HL-60/S4 (cell line): ENCODE measurements around the gene OR2H2.

ENCODE experiments used
- in situ Hi-C: fragments of 300-500 bp; cut with MboI; formaldehyde crosslinking; loops from 2 replicates; pipeline ENCODE4 v1.14.3; 2022; ENCODE audit warnings: low sequenced_read_pairs

OR2H2 gene

DNA sequence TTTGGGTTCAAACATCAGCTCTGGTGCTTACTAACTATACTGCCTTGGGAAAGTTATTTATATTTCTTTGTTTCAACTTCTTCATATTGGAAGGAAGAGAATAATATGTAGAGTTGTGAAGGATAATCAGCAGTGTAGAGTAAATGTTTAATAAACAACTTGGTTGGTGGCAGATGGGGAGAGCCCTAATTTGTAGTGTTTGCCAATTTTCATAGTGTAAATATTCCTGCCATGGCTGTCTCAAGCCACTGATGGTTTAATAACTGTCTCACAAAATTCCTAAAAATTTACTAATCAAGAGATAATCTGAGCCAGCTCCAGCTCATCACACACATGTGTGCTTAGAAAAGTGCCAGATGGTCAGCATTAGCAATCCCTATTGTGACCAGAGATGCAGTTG lies at the start of gene OR2H2:
Gene OR2H2, plus strand, starts transcription at position 301 of the 400 bp plus-strand sequence. CDS start 2,824 bp downstream, outside the sequence.
- in situ Hi-C loops = loop anchor here (25.0 kb wide), 2 partner anchors 548 to 898 kb away; partner anchors contain the start of gene OR2W1

- in situ Hi-C loops = no loop called here
These were observed 47.1 kb upstream of the OR2H2 start for GRCh38 chr6:29537714-29538403.

DNA sequence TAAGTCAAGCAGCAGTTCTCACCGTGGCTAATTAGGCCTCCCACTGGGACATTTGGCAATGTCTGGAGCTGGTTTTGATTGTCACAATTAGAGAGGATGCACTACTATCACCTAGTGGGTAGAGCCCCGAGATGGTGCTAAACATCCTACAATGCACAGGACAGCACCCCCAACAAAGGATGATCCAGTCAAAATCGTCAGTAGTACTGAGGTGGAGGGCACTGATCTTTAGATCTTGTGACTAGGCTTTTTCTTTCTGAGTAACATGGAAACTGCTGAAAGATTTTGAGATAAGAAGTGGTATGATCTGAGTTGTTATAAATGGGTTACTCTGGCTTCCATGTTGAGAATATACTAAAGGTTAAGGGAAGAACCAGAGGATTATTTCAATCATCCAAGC lies 37.3 kb upstream of the OR2H2 start:
- in situ Hi-C loops = no loop called here

- in situ Hi-C loops = no loop called here
These were observed 32.3 kb upstream of the OR2H2 start for GRCh38 chr6:29552512-29553051.

GRCh38 chr6:29553268-29554057 lies 31.5 kb upstream of the OR2H2 start:
- in situ Hi-C loops = no loop called here

DNA sequence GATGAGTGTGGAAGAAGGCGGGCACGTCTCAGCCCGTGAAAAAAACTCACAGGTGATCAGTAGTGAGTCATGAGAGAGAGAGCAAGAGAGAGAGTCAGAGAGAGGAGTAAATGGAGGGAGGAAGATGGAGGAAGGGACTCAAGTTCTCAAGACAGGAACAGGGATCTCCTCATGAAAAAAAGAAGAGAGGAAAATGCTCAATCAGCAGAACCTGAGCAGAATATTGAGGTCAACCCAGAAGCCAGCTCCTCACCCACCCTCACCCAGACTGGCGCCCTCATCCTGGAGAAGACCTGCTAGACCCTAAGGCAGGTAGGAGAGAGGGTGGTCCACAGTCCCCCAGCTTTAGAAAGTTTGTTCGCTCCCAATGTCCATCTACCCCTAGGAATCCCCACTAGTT lies 30.2 kb upstream of the OR2H2 start:
- in situ Hi-C loops = no loop called here

GRCh38 chr6:29557320-29557719 lies 27.6 kb upstream of the OR2H2 start:
- in situ Hi-C loops = no loop called here

DNA sequence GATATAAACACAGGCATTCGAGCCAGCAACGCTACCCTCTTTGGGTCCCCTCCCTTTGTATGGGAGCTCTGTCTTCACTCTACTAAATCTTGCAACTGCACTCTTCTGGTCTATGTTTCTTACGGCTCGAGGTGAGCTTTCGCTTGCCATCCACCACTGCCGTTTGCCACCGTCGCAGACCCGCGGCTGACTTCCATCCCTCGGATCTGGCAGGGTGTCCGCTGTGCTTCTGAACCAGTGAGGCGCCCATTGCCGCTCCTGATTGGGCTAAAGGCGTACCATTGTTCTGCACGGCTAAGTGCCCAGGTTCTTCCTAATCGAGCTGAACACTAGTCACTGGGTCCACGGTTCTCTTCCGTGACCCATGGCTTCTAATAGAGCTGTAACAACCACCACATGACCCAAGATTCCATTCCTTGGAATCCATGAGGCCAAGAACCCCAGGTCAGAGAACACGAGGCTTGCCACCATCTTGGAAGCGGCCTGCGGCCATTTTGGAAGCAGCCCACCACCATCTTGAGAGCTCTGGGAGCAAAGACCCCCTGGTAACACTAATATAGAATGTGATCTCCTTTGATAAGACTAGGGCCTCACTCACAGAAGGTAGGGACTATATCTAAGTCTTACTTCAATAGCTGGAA lies 26.4 kb upstream of the OR2H2 start:
- in situ Hi-C loops = no loop called here

- in situ Hi-C loops = no loop called here
These were observed 25.2 kb upstream of the OR2H2 start, which contains the start of gene UBD for GRCh38 chr6:29559524-29560287. TSS of gene UBD (minus strand) at chr6:29559732. CDS start at chr6:29559701, 31 bp downstream.

- in situ Hi-C loops = no loop called here
These were observed 23.8 kb upstream of the OR2H2 start for GRCh38 chr6:29561091-29561490.

- in situ Hi-C loops = no loop called here
These were observed 23.2 kb upstream of the OR2H2 start for GRCh38 chr6:29561606-29562181.

DNA sequence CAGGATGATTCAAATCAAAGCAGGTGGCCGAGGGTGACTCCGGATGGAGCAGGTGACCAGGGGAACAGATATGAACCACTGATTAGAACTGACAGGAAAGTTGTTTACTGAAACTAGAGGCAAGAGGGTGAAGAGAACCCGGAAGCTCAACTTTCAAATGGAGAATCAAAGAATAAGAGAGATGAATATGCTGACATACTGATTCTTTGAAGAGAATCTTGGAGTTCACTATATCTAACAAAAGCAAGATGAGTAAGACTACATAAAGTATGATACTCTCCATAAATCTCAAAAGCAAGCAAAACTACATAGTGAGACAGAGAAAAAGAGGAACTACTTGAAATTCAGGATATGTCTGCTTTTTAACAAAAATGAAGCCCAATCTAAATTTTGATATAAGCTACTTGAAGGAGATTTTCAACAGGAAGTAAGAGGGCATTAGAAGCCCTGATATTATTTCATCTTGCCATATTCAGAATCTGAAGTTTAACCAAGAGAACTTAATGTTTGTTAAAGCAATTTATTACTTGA lies 21.4 kb upstream of the OR2H2 start:
- in situ Hi-C loops = no loop called here

- in situ Hi-C loops = no loop called here
These were observed 20.0 kb upstream of the OR2H2 start for GRCh38 chr6:29564875-29565274.

DNA sequence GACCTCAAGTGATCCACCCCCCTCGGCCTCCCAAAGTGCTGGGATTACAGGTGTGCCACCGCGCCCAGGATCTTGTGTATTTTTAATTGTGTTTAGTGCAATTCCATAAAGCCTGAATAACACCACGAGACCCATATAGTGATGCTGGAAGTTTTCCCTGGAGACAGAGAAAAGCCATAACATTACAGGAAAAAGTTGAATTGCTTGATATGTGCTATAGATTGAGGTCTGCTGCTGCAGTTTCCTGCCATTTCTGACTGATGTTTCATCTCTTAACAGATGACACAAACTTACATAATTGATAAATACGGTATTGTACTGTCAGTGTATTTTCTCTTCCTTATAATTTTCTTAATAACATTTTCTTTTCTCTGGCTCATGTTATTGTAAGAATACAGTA lies 18.1 kb upstream of the OR2H2 start:
- in situ Hi-C loops = no loop called here

- in situ Hi-C loops = no loop called here
These were observed 17.4 kb upstream of the OR2H2 start for GRCh38 chr6:29567541-29567940.

DNA sequence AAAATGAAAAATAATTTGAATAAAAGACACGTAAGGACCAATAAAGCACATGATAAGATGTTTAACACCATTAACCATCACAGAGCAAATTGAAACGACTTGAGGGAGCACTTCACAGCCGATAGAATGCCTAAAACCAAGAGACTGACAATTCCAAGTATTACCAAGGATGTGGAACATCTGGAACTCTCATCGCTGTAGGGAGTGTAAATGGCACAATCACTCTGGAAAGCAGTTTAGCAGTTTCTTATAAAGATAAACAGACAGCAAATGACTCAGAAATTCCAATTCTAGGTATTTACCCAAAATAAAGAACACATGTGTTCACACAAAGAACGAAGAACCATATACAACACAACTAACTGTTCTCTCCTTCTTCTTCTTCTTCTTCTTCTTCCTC lies 16.9 kb upstream of the OR2H2 start:
- in situ Hi-C loops = no loop called here

GRCh38 chr6:29576056-29576455 lies 8.9 kb upstream of the OR2H2 start:
- in situ Hi-C loops = loop anchor here (25.0 kb wide), 2 partner anchors 539 to 889 kb away; partner anchors contain the start of gene OR2W1

- in situ Hi-C loops = loop anchor here (25.0 kb wide), 2 partner anchors 540 to 890 kb away; partner anchors contain the start of gene OR2W1
These were observed 7.4 kb upstream of the OR2H2 start for GRCh38 chr6:29577544-29577943.

DNA sequence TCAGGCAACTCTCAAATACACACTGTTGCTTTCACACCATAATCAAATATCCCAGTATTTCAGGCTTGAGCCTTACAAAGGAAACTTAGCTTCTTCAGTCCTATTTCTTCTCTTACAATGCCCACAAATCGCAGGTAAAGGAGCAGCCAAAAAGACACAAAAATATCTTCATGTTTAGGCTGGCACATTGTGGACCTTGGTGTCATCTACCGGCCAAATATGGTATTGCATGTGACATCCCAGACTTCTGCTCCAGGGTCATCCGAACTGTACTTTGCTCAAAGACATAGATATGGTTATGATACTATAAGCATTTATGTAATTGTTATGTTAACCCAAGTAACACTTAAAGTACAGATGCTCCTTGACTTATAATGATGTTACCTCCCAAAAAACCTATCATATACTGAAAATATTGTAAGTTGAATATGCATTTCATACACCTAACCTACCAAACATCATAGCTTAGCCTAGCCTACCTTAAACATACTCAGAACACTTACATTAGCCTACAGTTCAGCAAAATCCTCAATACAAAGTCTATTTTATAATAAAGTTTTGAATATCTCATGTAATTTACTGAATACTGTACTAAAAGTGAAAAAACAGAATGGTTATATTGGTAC lies 4.6 kb downstream of the OR2H2 start:
- in situ Hi-C loops = loop anchor here (25.0 kb wide), 2 partner anchors 552 to 902 kb away; partner anchors contain the start of gene OR2W1
